BJ (cell line): ENCODE data around the gene KCP. TPM values are rescaled to one million over a fixed set of nuclear protein-coding genes. Genes with fewer than 3 reads are reported as not detected.

Experiments
- CTCF ChIA-PET: fragments of 350-600 bp; formaldehyde crosslinking; extraction: SDS; loops from one replicate; lab custom pipeline; 2021; ENCODE audit warnings: antibody characterized with exemption, inconsistent platforms; lab: Yijun Ruan, JAX
- POLR2A ChIA-PET: fragments of 300-600 bp; sonication (Branson Sonifier 250); formaldehyde crosslinking; extraction: SDS; loops from one replicate; lab custom pipeline; 2021; ENCODE audit warnings: antibody characterized with exemption; lab: Charles Lee
- DNase-seq: peaks from one replicate; pipeline ENCODE4 v3.0.0-alpha.2; 2011; ENCODE audit warnings: low read depth
- H3K27me3 ChIP-seq: 2 replicates; pipeline ENCODE4 v1.6.0; 2011; ENCODE audit warnings: low read length; ENCODE audit not compliant: control insufficient read depth, insufficient read depth
- H3K36me3 ChIP-seq: 2 replicates; pipeline ENCODE4 v1.5.1; 2011; ENCODE audit warnings: low read length; ENCODE audit not compliant: control insufficient read depth, insufficient read depth
- H3K4me3 ChIP-seq: 2 replicates; pipeline ENCODE4 v1.5.1; 2011; ENCODE audit warnings: low read depth, mild to moderate bottlenecking, control low read depth, low read length
- CTCF ChIP-seq: IDR thresholded peaks from 2 replicates; pipeline ENCODE4 v1.5.1; 2011; ENCODE audit warnings: low read depth, mild to moderate bottlenecking, control low read depth, inconsistent platforms, low read length, moderate library complexity; ENCODE audit not compliant: insufficient read depth
- polyA plus RNA-seq: library from polyadenylated mRNA; depleted of rRNA; stranded (reverse); fragments of >200 nt; gene quantifications from 2 replicates; pipeline ENCODE4 v1.2.3, GENCODE V29; 2011

Gene KCP
- polyA plus RNA-seq, 1 experiment: not detected

- no peak for DNase-seq
- peaks cover 88% of the 10 kb centered on the region for H3K36me3 ChIP-seq
- ChIA-PET POLR2A (interaction anchor here (0.6 kb wide), 1 partner anchor 10 kb away, joined by 7 read pairs; no protein-coding TSS in a partner anchor), CTCF (no interaction called here)
- no peak for TF ChIP-seq CTCF
- H3K4me3 ChIP-seq: no peak overlapping the region
- no peaks in the 10 kb centered on the region for H3K27me3 ChIP-seq
Observed at GRCh38 chr7:128839751-128840177, 70.7 kb downstream of the KCP start.

GRCh38 chr7:128838981-128839731 is 71.4 kb downstream of the KCP start:
- H3K4me3 ChIP-seq: no peak overlapping the region
- TF ChIP-seq CTCF: no peak
- peaks cover 82% of the 10 kb centered on the region for H3K36me3 ChIP-seq
- ChIA-PET CTCF (no interaction called here), POLR2A (interaction anchor here (0.6 kb wide), 1 partner anchor 10 kb away, joined by 7 read pairs; no protein-coding TSS in a partner anchor)
- H3K27me3 ChIP-seq: no peaks in the 10 kb centered on the region
- no peak for DNase-seq

- no peaks in the 10 kb centered on the region for H3K27me3 ChIP-seq
- CTCF ChIA-PET: no interaction called here
- no peak overlapping the region for H3K4me3 ChIP-seq
- DNase-seq: no peak
- POLR2A ChIA-PET: no interaction called here
- TF ChIP-seq CTCF: no peak
- H3K36me3 ChIP-seq: peaks cover 74% of the 10 kb centered on the region
Observed at GRCh38 chr7:128838109-128838779, 72.3 kb downstream of the KCP start.

- Histone ChIP-seq H3K27me3 (no peaks in the 10 kb centered on the region), H3K36me3 (peaks cover 67% of the 10 kb centered on the region), H3K4me3 (no peak overlapping the region)
- TF ChIP-seq CTCF: no peak
- POLR2A ChIA-PET: no interaction called here
- CTCF ChIA-PET: interaction anchor here (2.7 kb wide), 1 partner anchor 99 kb away, joined by 8 read pairs; the partner anchor contains the start of gene CALU
- no peak for DNase-seq
Observed at GRCh38 chr7:128837521-128837921, 73.0 kb downstream of the KCP start.

GRCh38 chr7:128836729-128837348 is 73.7 kb downstream of the KCP start:
- Histone ChIP-seq H3K36me3 (peaks cover 60% of the 10 kb centered on the region), H3K27me3 (no peaks in the 10 kb centered on the region), H3K4me3 (no peak overlapping the region)
- ChIA-PET POLR2A (no interaction called here), CTCF (interaction anchor here (1.9 to 2.7 kb wide), 2 partner anchors 46 to 98 kb away, joined by 5 to 8 read pairs; partner anchors contain the start of gene CALU)
- no peak for DNase-seq
- no peak for TF ChIP-seq CTCF
